ENCODE results near the gene GALNT11. TPM values are rescaled to one million over a fixed set of nuclear protein-coding genes. Genes with fewer than 3 reads are reported as not detected.

Gene GALNT11
- total RNA-seq, 1 experiment from 2014 or later = 24.1 TPM

- Histone ChIP-seq H2AK5ac (ENCODE audit: insufficient read length, low read length) (no peak overlapping the region), H4K91ac (ENCODE audit: insufficient read length, low read depth, low read length) (no peak overlapping the region), H3K4ac (ENCODE audit: low read depth, low read length) (no peak overlapping the region), H3K79me2 (ENCODE audit: insufficient read depth, low read length) (no peaks in the 10 kb centered on the region), H3K4me1 (ENCODE audit: insufficient read depth, low read length) (no peaks in the 10 kb centered on the region; the same call in 1 of the 2 replicates), H2BK15ac (ENCODE audit: low read depth, low read length) (no peak overlapping the region), H3K56ac (ENCODE audit: insufficient read length, low read depth, low read length) (no peak overlapping the region), H3K14ac (ENCODE audit: insufficient read depth, low read length) (no peak overlapping the region), H3K4me2 (ENCODE audit: insufficient read depth, insufficient read length, low read length) (no peak overlapping the region), H3K23ac (ENCODE audit: insufficient read length, low read depth, low read length) (no peak overlapping the region), H3K9me3 (ENCODE audit: control insufficient read depth, low read depth, low read length) (no peaks in the 10 kb centered on the region), H3K27me3 (ENCODE audit: insufficient read depth, low read length) (no peaks in the 10 kb centered on the region), H3K18ac (ENCODE audit: insufficient read length, low read depth, low read length) (no peak overlapping the region), H3K79me1 (ENCODE audit: insufficient read depth, low read depth, low read length, poor library complexity, severe bottlenecking) (no peaks in the 10 kb centered on the region), H4K8ac (replicated peaks; ENCODE audit: insufficient read length, low read depth, low read length) (no peak overlapping the region), H2BK120ac (ENCODE audit: low read depth, low read length, poor library complexity, severe bottlenecking) (no peak overlapping the region), H2BK5ac (ENCODE audit: insufficient read length, low read length) (no peak overlapping the region), H3K9ac (ENCODE audit: extremely low read depth, insufficient read length, low read length) (no peak overlapping the region), H2AFZ (ENCODE audit: low read length) (no peak overlapping the region), H2BK20ac (ENCODE audit: low read depth, low read length, poor library complexity, severe bottlenecking) (no peak overlapping the region), H4K20me1 (ENCODE audit: control insufficient read depth, insufficient read depth, insufficient read length) (no peaks in the 10 kb centered on the region), H2BK12ac (ENCODE audit: insufficient read length, low read depth, low read length) (no peak overlapping the region), H4K5ac (ENCODE audit: insufficient read length, low read depth, low read length) (no peak overlapping the region), H3K23me2 (ENCODE audit: insufficient read length, low read depth, low read length, poor library complexity, severe bottlenecking) (no peaks in the 10 kb centered on the region), H3K27ac (ENCODE audit: insufficient read length, low read depth, low read length) (no peak overlapping the region), H3T11ph (ENCODE audit: low read length) (no peak overlapping the region)
- Mint-ChIP-seq H3K4me1 (peaks cover 73 to 74% of the 10 kb centered on the region in 2 experiments), H3K27ac (no peak overlapping the region; a peak in 1 of 7 replicates), H3K36me3 (ENCODE audit: insufficient read depth in 1 of 3, low read depth in 3 of 3) (no peaks in the 10 kb centered on the region), H3K27me3 (ENCODE audit: low read depth) (no peaks in the 10 kb centered on the region), H3K4me3 (no peak overlapping the region), H3K9me3 (no peaks in the 10 kb centered on the region; a peak in 1 of 5 replicates)
- DNase-seq = no peak
- no peak for TF ChIP-seq CTCF (conservative IDR thresholded peaks at IDR 0.05)
- WGBS (ENCODE audit: extremely low coverage, insufficient read length, low lambda C conversion rate) = no CpG with 5 or more reads among the region's 8 CpGs
Measured at GRCh38 chr7:152076940-152077933, 51.8 kb downstream of the GALNT11 start.
